ENCODE data around the gene PIEZO2.

PIEZO2 gene

DNA sequence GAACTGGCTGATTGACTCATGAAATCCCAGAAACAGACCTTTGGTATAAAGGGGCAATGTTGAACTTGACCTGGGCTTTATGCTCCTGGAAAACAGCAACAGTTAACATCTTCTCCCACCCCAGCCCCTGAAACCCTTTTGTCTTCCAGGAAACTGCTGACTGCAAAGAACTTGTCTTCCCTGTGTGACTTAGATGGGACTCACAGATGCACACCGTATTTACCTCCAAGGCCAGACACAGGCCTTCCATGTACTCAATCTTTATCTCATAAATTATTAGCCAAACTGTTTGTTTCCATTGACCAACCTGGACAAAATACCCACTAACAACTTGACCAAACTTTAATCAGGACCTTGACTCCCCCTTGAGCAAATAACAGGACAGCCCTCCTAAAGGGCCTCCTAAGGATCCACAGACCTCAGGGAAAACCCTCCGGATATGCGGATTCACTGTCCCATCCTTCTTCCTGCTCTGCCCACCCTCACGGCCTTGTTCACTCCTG, 36.3 kb downstream of the PIEZO2 start:
- DNase-seq (ENCODE audit: low read depth in 2 of 2), result no peak

DNA sequence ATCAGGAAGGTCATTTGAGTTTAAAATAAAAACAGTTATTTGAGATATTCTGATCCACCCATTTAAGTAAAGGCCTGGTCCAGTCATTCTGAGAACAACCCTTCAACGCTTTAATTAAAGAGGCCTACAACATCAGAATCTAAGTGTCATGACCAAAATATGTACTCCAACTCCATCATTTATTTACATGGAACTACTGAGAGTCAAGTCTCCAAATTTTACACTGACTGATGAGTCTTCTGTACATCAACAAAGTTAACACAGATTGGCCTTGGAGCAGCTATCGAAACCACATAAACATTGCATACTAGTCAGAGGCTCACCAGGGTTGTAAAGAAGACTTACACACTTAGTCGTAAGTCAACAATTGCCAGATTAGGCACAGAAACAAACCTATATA, 37.1 kb downstream of the PIEZO2 start:
- DNase-seq (ENCODE audit: low read depth in 2 of 2), result no peak

GRCh38 chr18:11110509-11110908, 38.9 kb downstream of the PIEZO2 start:
- DNase-seq (ENCODE audit: low read depth in 2 of 2), result no peak

DNA sequence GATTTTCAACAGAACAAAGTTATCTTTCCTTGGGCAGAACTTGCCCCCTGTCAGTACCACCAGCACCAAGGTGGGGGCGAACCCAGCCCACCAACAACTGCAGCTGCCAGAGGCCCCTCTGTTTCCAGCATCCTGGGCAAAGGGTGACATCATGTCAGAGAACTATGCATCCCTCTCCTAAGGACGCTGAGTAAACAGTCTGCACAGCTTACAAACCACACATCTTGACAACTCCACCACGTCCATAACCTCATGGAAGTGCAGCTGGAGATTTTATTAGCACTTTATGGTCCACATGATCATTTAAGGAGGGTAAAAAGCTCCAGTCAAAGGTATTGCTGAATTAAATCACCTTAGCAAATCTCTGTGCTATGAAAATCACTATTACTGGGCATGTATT, 40.4 kb downstream of the PIEZO2 start:
- DNase-seq (ENCODE audit: low read depth in 2 of 2), result no peak

GRCh38 chr18:11106894-11107293, 42.5 kb downstream of the PIEZO2 start:
- DNase-seq (ENCODE audit: low read depth in 2 of 2), result no peak

DNA sequence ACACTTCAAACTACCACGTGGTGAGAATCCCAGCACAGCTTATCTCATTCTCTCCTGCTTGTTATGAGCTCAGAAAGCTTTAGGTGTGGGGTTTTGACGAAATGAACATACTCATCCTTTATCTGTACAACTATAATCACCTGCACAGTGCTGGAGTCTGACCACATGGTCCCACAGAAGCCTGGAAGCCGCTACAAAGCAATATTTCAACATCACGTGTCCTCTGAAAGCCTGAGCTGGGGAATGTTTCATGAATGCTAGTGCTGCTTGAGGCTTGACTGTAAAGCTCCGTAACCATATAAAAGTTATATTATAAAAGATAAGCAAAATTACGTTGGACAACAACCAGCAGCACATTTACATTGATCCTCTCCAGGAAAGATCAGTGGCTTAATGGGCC, 43.9 kb downstream of the PIEZO2 start:
- DNase-seq (ENCODE audit: low read depth in 2 of 2), result no peak

- no peak for DNase-seq (ENCODE audit: low read depth in 2 of 2)
Observed at GRCh38 chr18:11104307-11104706, 45.1 kb downstream of the PIEZO2 start.

DNA sequence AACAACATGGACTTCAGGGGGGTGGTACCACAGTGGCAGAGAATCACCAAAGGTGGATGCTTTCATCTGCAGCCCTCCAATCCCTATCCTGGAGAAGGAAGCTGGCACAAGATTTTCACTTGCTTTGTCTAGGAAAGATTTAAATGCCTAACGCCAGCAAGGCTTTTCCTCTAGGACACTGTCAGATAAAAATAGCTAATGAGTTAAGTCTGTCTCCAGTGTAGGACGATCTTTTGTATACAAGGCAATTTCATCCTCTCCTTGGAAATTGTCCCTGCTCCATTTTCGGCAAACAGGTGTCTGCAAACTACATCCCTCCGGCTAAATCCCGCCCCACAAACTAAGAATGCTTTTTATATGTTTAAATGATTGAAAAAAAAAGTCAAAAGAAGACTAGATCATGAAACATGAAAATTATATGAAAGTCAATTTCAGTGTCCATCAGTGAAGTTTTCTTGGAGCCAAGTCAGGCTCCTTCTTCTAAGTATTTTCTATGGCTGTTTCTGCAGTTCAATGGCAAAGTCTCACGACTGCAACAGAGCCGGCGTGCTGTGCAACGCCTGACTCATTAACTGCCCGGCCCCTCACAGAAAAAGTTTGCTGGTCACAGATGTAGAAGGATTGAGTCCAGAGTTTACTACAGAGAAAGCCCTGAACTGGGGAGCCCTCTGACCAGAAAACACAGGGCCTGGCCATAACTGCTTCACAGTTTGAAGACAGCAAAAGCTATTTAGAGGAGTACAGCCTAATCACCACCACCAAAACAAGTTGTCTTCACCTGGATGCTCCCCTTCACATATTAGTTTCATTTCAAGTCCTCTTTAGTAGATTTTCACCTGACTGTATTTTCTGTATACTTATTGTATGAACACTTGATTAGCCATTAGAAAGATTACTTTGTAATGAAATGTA, 52.3 kb downstream of the PIEZO2 start:
- DNase-seq (ENCODE audit: low read depth in 2 of 2), result no peak

DNA sequence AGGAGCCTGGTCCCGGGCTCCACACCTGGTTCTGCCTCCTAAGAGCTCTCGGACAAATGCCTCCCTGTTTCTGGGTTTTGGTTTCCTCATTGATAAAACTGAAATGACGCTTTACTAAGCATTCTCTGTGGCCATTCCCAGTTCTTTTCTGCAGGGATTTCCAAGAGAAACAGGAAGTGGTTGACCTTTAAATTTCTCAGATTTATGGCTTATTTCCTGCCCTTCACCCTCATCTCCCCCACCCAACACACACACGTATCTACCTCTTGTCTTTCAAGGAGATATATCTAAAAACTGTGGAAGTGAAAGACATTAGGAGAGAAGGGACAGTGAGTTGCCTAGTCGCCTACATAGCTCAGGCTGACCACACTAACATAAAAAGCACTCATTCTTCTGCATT, 53.0 kb downstream of the PIEZO2 start:
- no peak for DNase-seq (ENCODE audit: low read depth in 2 of 2)

- no peak for DNase-seq (ENCODE audit: low read depth in 2 of 2)
Observed at GRCh38 chr18:11095674-11096293, 53.6 kb downstream of the PIEZO2 start.

DNA sequence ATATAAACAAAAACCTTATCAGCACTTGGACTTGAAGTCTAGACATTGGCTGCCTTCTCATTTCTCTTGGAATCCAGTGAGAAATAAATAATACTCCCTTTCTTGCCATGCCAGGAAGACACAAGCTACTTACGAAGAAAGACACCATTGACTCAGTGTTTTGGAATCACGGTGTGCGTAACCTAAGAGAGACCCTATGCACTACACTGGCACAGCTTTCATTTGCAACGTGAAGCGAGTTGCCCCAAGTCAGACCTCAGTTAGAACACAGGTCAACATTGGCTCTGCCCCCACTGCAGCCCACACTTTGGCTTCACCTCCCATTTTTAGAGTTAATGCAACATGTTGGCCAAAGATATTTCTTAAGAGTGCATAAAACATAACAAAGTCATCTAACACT, 54.2 kb downstream of the PIEZO2 start:
- no peak for DNase-seq (ENCODE audit: low read depth in 2 of 2)

DNA sequence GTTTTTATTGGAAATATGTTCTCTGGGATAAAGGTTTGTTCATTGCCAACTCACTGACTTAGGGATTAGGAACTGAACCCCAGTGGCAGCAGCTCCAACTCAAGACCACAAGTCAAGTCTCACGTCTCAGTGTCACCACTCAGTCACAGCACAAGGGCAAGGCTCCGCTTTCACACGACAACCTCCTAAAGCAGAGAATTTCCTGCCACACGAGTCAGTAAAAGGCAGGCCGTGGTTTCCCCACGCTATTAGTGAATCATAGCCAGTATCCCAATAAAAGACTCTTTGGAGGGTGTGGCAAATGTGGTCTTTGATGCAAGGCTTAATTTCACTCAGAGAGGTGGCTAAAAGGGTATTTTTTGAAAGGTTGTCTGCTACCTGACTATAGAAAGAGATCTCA, 57.6 kb downstream of the PIEZO2 start:
- no peak for DNase-seq (ENCODE audit: low read depth in 2 of 2)

- DNase-seq (ENCODE audit: low read depth in 2 of 2), result no peak
Observed at GRCh38 chr18:11089931-11090715, 59.2 kb downstream of the PIEZO2 start.

GRCh38 chr18:11081009-11081532, 68.3 kb downstream of the PIEZO2 start:
- DNase-seq (ENCODE audit: low read depth in 2 of 2), result no peak

GRCh38 chr18:11078491-11078890, 70.9 kb downstream of the PIEZO2 start:
- no peak for DNase-seq (ENCODE audit: low read depth in 2 of 2)

GRCh38 chr18:11077548-11078187, 71.7 kb downstream of the PIEZO2 start:
- DNase-seq (ENCODE audit: low read depth in 2 of 2), result no peak

- no peak for DNase-seq (ENCODE audit: low read depth in 2 of 2)
Observed at GRCh38 chr18:11074889-11075288, 74.5 kb downstream of the PIEZO2 start.

DNA sequence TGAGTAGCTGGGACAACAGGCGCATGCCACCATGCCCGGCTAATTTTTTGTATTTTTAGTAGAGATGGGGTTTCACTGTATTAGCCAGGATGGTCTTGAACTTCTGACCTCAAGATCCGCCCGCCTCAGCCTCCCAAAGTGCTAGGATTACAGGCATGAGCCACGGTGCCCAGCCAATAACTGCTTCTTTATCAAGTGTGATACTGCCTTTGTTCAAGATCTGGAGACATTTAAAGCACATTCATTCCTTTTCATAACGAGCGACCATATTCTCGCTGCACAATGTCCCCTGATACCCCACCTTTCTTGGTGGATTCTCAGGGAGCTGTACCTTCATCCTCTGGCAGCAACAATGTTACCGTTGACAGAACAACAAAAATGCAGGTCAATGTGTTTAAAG, 75.4 kb downstream of the PIEZO2 start:
- DNase-seq (ENCODE audit: low read depth in 2 of 2), result no peak

DNA sequence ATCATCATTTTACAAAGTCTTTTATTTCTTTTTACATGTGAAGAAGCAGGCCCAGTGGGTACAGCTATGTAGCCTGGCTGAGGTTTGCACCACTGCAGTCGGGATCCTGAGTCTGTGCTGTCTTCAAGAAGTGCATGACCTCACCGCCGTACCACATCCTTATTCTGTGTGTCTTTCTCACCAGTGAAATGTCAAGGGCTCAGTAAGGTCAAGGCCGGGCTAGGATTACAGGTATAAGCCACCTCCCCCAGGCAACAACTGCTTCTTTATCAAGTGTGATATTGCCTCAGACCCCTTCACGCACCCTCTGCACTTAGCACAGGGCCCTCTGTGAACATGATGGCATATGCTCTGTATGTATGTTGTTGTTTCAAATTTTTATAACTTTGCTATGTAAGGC, 76.7 kb downstream of the PIEZO2 start:
- no peak for DNase-seq (ENCODE audit: low read depth in 2 of 2)

GRCh38 chr18:11071300-11071699, 78.1 kb downstream of the PIEZO2 start:
- no peak for DNase-seq (ENCODE audit: low read depth in 2 of 2)

DNA sequence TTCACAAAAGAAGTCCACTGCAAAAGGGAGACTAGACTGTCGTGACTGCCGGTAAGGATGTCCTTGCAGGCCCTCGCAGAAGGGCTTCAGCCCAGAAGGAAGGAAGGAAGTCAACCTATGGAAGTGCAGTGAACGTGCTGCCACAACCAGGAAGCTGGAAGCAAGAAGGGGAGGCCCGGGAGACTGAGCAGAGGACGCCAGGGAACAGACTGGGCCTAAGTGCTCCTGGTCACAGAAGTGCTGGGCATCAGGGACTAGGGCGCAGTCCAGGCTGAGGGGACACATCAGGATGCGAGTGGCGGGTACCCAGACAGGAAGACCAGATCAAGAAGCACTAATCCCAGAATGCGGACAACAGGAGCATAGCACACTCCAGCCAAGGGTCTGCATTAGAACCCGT, 78.8 kb downstream of the PIEZO2 start:
- DNase-seq (ENCODE audit: low read depth in 2 of 2), result no peak

GRCh38 chr18:11066038-11066437, 83.3 kb downstream of the PIEZO2 start:
- DNase-seq (ENCODE audit: low read depth in 2 of 2), result no peak

Measured in stimulated activated CD8-positive, alpha-beta memory T cell treated with anti-CD3 and anti-CD28 coated beads, Interleukin-15, amount 100 ng/mL, for 4 hours (primary cell).